Panc1 (cell line): ENCODE measurements around the gene ALDH18A1. TPM values are rescaled to one million over a fixed set of nuclear protein-coding genes. Genes with fewer than 3 reads are reported as not detected.
A peak's percentile ranks its signal among the peaks of the same experiment; 100 is the strongest.

ENCODE experiments used
- ATAC-seq: fragments of 200-7000 bp; cut with Tn5 transposase; 2 replicates; pipeline ENCODE4 v1.9.1; 2020; ENCODE audit warnings: mild to moderate bottlenecking, moderate library complexity
- BruUV-seq: library from RNA; stranded (reverse); fragments of 400-500 nt; replicated peaks from 2 replicates; lab custom pipeline; 2021; lab: Mats Ljungman, UMichigan
- CTCF ChIA-PET: fragments of 300-600 bp; sonication (Branson Sonifier 250); formaldehyde crosslinking; loops from one replicate; lab custom pipeline; 2022; ENCODE audit warnings: antibody characterized with exemption; lab: Charles Lee
- POLR2A ChIA-PET: fragments of 300-600 bp; sonication (Branson Sonifier 250); formaldehyde crosslinking; loops from one replicate; lab custom pipeline; 2022; ENCODE audit warnings: antibody characterized with exemption; lab: Charles Lee
- DNase-seq: peaks from one replicate; pipeline ENCODE4 v3.0.0-alpha.2; 2010; ENCODE audit warnings: low read depth, low spot score
- H3K27ac ChIP-seq: 2 replicates; pipeline ENCODE4 v1.5.1; 2011; ENCODE audit warnings: mild to moderate bottlenecking, low read length, inconsistent platforms
- H3K27me3 ChIP-seq: fragments of 200-500 bp; sonication (Bioruptor generic); 2 replicates; pipeline ENCODE4 v1.6.0; 2014; ENCODE audit warnings: low read length, inconsistent platforms; ENCODE audit not compliant: control insufficient read depth, insufficient read depth
- H3K36me3 ChIP-seq: fragments of 200-500 bp; sonication (Bioruptor generic); 2 replicates; pipeline ENCODE4 v1.5.1; 2014; ENCODE audit warnings: inconsistent platforms, mild to moderate bottlenecking, low read length, moderate library complexity; ENCODE audit not compliant: control insufficient read depth, insufficient read depth
- H3K4me1 ChIP-seq: 2 replicates; pipeline ENCODE4 v1.5.1; 2011; ENCODE audit warnings: inconsistent platforms, mild to moderate bottlenecking, low read length, moderate library complexity; ENCODE audit not compliant: control insufficient read depth, insufficient read depth
- H3K4me3 ChIP-seq, 2 experiments: 2 replicates each; pipeline ENCODE4 v1.5.1; 2011 to 2012; ENCODE audit warnings: low read depth in 2 of 2, low read length in 2 of 2, mild to moderate bottlenecking in 2 of 2, inconsistent platforms in 1 of 2, moderate library complexity in 1 of 2
- H3K9me3 ChIP-seq: fragments of 200-500 bp; sonication (Bioruptor generic); 2 replicates; pipeline ENCODE4 v1.5.1; 2014; ENCODE audit warnings: low read depth, mild to moderate bottlenecking, inconsistent platforms, low read length, moderate library complexity; ENCODE audit not compliant: control insufficient read depth, insufficient read depth
- POLR2AphosphoS5 ChIP-seq: IDR thresholded peaks from 2 replicates; pipeline ENCODE4 v1.6.1; 2012; ENCODE audit warnings: mild to moderate bottlenecking, low read depth, low read length, moderate library complexity
- REST ChIP-seq, 2 experiments: IDR thresholded peaks; 2 replicates each; pipeline ENCODE4 v1.6.1; 2011 to 2012; ENCODE audit warnings: low read depth in 2 of 2, control low read depth in 1 of 2, low read length in 1 of 2, mild to moderate bottlenecking in 1 of 2, moderate library complexity in 1 of 2; ENCODE audit not compliant: insufficient read depth in 1 of 2
- SIN3A ChIP-seq: IDR thresholded peaks from 2 replicates; pipeline ENCODE4 v1.6.1; 2012; ENCODE audit warnings: low read depth, mild to moderate bottlenecking, low read length, moderate library complexity, borderline replicate concordance; ENCODE audit not compliant: insufficient read depth
- TCF7L2 ChIP-seq: IDR thresholded peaks from 2 replicates; pipeline ENCODE4 v1.6.1; 2011; ENCODE audit warnings: mild to moderate bottlenecking, low read depth, low read length, inconsistent platforms
- in situ Hi-C: cut with HindIII; loops from 2 replicates; pipeline ENCODE4 v1.10.0; 2016; ENCODE audit warnings: low sequenced_read_pairs, low pct_unique_long_range_greater_than_20kb
- intact Hi-C: fragments of 100-400 bp; cut with micrococcal nuclease; formaldehyde crosslinking; loops from one replicate; pipeline ENCODE4 v1.10.0; 2022; ENCODE audit not compliant: unreplicated experiment
- total RNA-seq: library from RNA; stranded (reverse); gene quantifications from one replicate; pipeline ENCODE4 v1.2.1, GENCODE V29; 2021; ENCODE audit not compliant: unreplicated experiment
- TF ChIP-seq, protein P1 (sequence below): fragments of 450-650 bp; IDR thresholded peaks from 2 replicates; pipeline ENCODE4 v1.5.1; 2017; ENCODE audit warnings: mild to moderate bottlenecking

Gene ALDH18A1
- total RNA-seq, 1 experiment from 2014 or later = 68.0 TPM

GRCh38 chr10:95561177-95561863, 95.2 kb downstream of the ALDH18A1 start, which contains the start of gene SORBS1:
Gene SORBS1, minus strand, starts transcription at chr10:95561371. Its CDS starts 120,236 bp downstream, at chr10:95441135.
- ChIA-PET CTCF (no interaction called here), POLR2A (no interaction called here)
- Histone ChIP-seq H3K9me3 (no peaks in the 10 kb centered on the region), H3K27ac (peak within 1 kb of the TSS; percentile 81), H3K36me3 (no peaks in the 10 kb centered on the region), H3K27me3 (no peaks in the 10 kb centered on the region), H3K4me3 (peak within 1 kb of the TSS; percentile 93 to 99), H3K4me1 (peaks cover 22% of the 10 kb centered on the region)
- DNase-seq (peak; percentile 32), ATAC-seq (peak; percentile 99)
- intact Hi-C loops (no loop called here), in situ Hi-C loops (no loop called here)
- BruUV-seq = no TSS peak
- no peak for TF ChIP-seq REST (IDR thresholded peaks at IDR 0.05; ENCODE audit: insufficient read depth in 1 of 2, low read depth in 2 of 2, low read length in 1 of 2)
- TF ChIP-seq POLR2AphosphoS5 = peak; percentile 43; the same call in 1 of the 2 replicates
- no peak for TF ChIP-seq SIN3A
- TF ChIP-seq TCF7L2 = peak; percentile 100
- TF ChIP-seq, protein P1, sequence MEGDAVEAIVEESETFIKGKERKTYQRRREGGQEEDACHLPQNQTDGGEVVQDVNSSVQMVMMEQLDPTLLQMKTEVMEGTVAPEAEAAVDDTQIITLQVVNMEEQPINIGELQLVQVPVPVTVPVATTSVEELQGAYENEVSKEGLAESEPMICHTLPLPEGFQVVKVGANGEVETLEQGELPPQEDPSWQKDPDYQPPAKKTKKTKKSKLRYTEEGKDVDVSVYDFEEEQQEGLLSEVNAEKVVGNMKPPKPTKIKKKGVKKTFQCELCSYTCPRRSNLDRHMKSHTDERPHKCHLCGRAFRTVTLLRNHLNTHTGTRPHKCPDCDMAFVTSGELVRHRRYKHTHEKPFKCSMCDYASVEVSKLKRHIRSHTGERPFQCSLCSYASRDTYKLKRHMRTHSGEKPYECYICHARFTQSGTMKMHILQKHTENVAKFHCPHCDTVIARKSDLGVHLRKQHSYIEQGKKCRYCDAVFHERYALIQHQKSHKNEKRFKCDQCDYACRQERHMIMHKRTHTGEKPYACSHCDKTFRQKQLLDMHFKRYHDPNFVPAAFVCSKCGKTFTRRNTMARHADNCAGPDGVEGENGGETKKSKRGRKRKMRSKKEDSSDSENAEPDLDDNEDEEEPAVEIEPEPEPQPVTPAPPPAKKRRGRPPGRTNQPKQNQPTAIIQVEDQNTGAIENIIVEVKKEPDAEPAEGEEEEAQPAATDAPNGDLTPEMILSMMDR = no peak

GRCh38 chr10:95560278-95561176, 96.0 kb downstream of the ALDH18A1 start:
- Histone ChIP-seq H3K27me3 (no peaks in the 10 kb centered on the region), H3K4me3 (peak overlapping the region; percentile 93 to 99), H3K27ac (peak overlapping the region; percentile 78), H3K36me3 (no peaks in the 10 kb centered on the region), H3K4me1 (peaks cover 22% of the 10 kb centered on the region), H3K9me3 (no peaks in the 10 kb centered on the region)
- intact Hi-C loops (no loop called here), in situ Hi-C loops (no loop called here)
- ChIA-PET CTCF (no interaction called here), POLR2A (no interaction called here)
- TF ChIP-seq SIN3A = no peak
- no peak for TF ChIP-seq POLR2AphosphoS5
- no peak for TF ChIP-seq TCF7L2
- TF ChIP-seq REST (IDR thresholded peaks at IDR 0.05; ENCODE audit: insufficient read depth in 1 of 2, low read depth in 2 of 2, low read length in 1 of 2) = no peak
- TF ChIP-seq, protein P1 = no peak
- BruUV-seq = TSS peak; percentile 62
- DNase-seq = no peak
- ATAC-seq = peak; percentile 59
